DND-41 (cell line): ENCODE results near the gene SIRPG.

Source experiments
- CTCF ChIP-seq: IDR thresholded peaks from 2 replicates; pipeline ENCODE4 v1.5.1; 2012; ENCODE audit warnings: borderline replicate concordance, low read length, moderate library complexity, mild to moderate bottlenecking; ENCODE audit not compliant: poor library complexity, severe bottlenecking; ENCODE audit errors: extremely low read depth
- EZH2 ChIP-seq: IDR thresholded peaks from 3 replicates; pipeline ENCODE4 v1.6.1; 2012; ENCODE audit warnings: borderline replicate concordance, low read depth, mild to moderate bottlenecking, moderate library complexity, low read length, inconsistent platforms; ENCODE audit not compliant: severe bottlenecking

DNA sequence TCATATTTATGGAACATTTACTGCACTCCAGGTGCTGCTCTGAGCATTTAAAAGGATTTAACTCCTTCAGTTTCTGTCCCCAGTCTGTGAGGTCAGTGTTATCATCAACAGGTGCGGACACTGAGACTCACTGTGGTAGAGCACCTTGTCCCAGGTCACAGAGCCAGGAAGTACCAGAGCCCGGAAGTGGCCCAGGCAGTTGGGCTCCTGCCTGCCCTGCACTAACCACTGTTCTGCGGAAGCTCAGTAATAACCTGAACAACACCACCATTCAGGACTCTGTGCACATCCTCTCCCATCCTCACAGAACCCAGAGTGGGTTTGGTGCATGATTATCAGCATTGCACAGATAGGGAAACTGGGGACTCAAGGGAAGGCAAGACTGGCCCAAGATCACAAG is 16.8 kb upstream of the SIRPG start:
- TF ChIP-seq EZH2 (no peak), CTCF (no peak)
